Kidney capillary endothelial cell (primary cell): ENCODE measurements around the gene AGFG2.
"Not testable (repeated sequence)": the region's sequence is repeated elsewhere in the genome, so short reads cannot be mapped to it uniquely, and the experiment has no call there.

ENCODE experiments used
- DNase-seq: peaks from one replicate; pipeline ENCODE4 v3.0.0-alpha.2; 2018; ENCODE audit warnings: low spot score

The AGFG2 gene

DNA sequence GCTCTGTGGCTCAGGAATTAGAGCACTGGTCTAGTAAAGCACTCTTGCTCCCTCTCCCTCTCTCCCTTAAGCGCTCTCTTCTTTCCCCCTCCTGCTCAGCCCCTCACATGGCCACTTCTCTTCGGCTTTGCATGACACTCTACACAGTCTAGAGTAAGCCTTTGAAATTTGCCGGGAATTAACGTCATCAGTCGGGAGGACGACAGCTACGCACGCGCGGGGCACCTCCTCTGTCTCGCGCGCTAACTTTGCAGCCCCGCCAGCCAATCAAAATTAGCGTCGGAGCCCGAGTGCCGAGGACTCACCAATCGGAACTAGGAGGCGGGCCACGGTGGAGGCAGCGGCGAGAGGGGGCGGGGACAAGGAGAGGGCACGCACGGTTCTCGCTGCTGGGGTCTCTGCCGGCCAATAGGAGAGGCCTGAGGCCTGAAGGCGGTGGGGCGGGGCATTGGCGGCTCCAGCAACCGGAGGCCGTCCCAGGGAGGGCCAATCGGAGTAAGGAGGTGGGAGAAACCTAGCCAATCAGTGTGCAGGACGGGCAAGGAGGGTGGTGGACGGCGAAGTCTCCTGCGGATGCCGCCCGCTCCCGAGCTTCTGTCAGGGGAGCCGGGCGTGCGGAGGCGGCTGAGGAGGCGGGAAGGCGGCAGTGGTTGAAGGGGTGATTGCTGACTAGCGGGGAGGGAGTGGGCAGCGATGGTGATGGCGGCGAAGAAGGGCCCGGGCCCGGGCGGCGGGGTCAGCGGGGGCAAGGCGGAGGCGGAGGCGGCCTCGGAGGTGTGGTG is at the start of gene AGFG2:
Gene AGFG2, plus strand, starts transcription at position 550 of the 782 bp plus-strand sequence. Its CDS starts 144 bp downstream, at position 694.
- DNase-seq: peak; percentile 100

GRCh38 chr7:100489824-100490223 is 49.2 kb upstream of the AGFG2 start:
- DNase-seq: peak; percentile 52

DNA sequence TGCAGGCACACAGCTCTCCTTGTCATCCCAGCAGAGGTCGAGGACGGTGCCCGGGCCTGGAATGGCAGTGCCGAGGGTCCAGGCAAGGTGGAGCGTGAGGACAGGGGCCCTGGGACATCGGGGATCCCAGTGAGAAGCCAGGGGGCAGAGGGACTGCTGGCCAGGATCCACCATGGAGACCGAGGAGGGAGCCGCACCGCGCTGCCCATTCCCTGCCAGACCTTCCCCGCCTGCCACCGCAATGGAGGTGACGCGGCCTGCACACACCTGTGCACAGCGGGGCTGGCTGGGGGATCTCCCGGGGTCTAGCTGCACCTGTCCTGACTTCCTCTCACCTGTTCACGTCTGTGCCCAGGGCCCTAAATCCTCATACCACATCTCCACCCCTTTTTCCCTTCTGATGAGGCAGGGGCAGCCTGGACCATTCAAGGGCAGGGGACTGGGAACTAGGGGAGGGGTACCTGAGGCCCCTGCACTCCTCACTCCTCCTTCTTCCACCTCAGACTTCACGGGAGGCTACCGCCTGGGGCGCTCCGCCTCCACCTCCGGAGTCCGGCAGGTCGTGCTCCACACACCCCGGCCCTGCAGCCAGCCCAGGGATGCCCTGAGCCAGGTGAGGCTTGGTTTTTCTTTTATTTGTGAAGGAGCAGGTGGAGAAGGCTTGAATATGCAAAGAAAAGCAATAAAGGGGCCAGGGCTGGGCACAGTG is 48.4 kb upstream of the AGFG2 start:
- no peak for DNase-seq

DNA sequence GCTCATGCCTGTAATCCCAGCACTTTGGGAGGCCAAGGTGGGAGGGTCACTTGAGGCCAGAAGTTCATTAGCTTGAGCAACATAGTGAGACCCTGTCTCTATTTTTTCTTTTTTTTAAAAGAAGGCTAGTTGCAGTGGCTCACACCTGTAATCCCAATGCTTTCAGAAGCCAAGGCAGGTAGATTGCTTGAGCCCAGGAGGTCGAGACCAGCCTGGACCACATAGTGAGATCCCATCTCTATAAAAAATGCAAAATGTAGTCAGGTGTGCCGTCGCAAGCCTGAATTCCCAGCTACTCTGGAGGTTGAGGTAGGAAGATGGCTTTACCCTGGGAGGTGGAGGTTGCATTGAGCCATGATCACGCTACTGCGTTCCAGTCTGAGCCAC is 47.8 kb upstream of the AGFG2 start:
- no peak for DNase-seq

DNA sequence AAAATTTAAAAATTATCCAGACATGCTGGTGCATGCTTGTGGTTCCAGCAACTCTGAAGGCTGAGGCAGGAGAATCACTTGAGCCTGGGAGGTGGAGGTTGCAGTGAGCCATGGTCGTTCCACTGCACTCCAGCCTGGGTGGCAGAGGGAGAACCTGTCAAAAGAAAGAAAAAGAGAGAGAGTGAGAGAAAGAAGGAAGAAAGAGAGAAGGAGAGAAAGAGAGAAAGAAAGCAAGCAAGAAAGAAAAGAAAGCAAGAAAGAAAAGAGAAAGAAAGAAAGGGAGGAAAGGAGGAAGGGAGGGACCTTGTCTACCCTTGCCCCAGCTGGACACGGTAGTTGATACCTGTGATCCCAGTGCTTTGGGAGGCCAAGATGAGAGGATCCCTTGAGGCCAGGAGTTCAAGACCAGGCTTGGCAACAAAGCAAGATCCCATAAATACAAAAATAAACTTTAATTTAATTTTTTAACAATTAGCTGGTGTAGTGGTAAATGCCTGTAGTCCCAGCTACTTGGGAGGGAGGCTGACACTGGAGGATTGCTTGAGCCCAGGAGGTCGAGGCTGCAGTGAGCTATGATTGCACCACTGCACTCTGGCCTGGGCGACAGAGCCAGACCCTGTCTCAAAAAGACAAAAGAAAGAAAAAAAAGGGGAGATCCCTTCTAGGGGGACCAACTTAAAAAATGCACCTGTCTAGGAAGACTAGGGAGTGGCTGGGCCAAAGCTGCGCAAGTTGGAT is 46.1 kb upstream of the AGFG2 start:
- no peak for DNase-seq

GRCh38 chr7:100493476-100494264 is 45.3 kb upstream of the AGFG2 start:
- DNase-seq: no peak

GRCh38 chr7:100496509-100496908 is 42.5 kb upstream of the AGFG2 start:
- no peak for DNase-seq

DNA sequence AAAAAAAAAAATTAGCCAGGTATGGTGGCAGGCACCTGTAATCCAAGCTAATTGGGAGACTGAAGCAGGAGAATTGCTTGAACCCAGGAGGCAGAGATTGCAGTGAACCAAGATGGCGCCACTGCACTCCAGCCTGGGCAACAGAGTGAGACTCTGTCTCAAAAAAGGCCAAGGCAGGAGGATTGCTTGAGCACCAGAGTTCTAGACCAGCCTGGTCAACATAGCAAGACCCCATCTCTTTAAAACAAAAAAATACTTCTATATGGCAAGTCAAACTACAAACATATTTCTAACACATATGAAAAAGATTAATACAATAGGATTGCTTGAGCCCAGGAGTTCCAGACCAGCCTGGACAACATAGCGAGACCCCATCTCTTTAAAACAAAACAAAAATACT is 38.3 kb upstream of the AGFG2 start:
- not testable (repeated sequence) for DNase-seq

DNA sequence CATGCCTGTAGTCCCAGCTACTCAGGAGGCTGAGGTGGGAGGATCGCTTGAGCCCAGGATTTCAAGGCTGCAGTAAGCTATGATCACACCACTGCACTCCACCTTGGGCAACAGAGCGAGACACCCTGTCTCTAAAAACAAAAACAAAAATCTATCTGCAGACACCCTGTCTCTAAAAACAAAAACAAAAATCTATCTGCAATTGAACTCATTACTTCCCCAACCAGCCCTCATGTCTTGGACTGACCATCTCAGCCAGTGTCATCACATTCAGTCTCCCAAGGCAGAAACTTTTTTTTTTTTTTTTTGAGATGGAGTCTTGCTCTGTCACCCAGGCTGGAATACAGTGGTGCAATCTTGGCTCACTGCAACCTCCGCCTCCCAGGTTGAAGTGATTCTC is 35.0 kb upstream of the AGFG2 start:
- DNase-seq: not testable (repeated sequence)

- no peak for DNase-seq
Observed at GRCh38 chr7:100504887-100505611, 34.0 kb upstream of the AGFG2 start.

GRCh38 chr7:100506356-100506923 is 32.6 kb upstream of the AGFG2 start:
- no peak for DNase-seq

GRCh38 chr7:100509231-100509630 is 29.8 kb upstream of the AGFG2 start:
- DNase-seq: no peak

GRCh38 chr7:100510437-100511239 is 28.4 kb upstream of the AGFG2 start:
- DNase-seq: no peak

DNA sequence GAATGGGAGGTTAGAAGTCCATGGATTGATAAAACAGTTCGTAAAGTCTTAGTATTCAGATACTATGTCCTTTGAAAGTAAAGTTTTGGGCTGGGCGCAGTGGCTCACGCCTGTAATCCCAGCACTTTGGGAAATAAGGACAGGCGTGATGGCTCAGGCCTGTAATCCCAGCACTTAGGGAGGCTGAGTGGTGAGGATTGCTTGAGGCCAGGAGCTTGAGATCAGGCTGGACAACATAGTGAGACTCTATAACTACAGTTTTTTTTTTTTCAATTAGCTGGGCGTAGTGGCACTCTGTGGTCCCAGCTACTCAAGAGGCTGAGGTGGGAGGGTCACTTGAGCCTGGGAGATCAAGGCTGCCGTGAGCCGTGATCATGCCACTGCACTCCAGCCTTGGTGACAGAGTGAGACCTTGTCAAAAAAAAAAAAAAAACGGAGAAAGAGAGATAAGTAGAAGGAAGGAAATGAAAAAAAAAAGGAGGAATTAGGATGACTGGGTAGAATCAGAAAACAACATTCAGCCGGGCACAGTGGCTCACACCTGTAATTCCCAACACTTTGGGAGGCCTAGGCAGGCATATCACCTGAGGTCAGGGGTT is 25.7 kb upstream of the AGFG2 start:
- no peak for DNase-seq

GRCh38 chr7:100515072-100515532 is 23.9 kb upstream of the AGFG2 start:
- DNase-seq: peak; percentile 25

GRCh38 chr7:100516135-100516812 is 22.7 kb upstream of the AGFG2 start:
- no peak for DNase-seq

DNA sequence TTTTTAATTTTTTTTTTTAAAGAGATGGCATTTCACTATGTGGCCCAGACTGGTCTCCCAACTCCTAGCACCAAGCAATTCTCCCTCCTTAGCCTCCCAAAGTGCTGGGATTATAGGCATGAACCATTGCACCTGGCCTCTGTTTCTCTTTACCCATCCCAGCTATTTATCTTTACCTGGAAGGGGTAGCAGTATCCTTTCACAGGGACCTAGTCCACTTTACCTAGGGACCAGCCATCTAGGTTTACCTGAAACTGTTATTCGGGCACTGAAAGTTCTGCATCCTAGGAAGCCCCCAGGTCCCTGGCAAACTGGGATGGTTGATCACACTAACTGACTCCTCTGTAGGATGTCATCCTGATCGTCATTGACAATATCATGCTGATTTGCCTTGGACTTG is 21.7 kb upstream of the AGFG2 start:
- DNase-seq: no peak

GRCh38 chr7:100519580-100519979 is 19.4 kb upstream of the AGFG2 start:
- no peak for DNase-seq

- DNase-seq: no peak
Observed at GRCh38 chr7:100520138-100520537, 18.9 kb upstream of the AGFG2 start.
